Activated naive CD4-positive, alpha-beta T cell treated with Interleukin-2 at 50 U/mL for 16 hours (primary cell): ENCODE measurements around the gene CPNE6.

Source experiments
- DNase-seq: peaks from one replicate; pipeline ENCODE4 v3.0.0-alpha.2; 2020

The CPNE6 gene

DNA sequence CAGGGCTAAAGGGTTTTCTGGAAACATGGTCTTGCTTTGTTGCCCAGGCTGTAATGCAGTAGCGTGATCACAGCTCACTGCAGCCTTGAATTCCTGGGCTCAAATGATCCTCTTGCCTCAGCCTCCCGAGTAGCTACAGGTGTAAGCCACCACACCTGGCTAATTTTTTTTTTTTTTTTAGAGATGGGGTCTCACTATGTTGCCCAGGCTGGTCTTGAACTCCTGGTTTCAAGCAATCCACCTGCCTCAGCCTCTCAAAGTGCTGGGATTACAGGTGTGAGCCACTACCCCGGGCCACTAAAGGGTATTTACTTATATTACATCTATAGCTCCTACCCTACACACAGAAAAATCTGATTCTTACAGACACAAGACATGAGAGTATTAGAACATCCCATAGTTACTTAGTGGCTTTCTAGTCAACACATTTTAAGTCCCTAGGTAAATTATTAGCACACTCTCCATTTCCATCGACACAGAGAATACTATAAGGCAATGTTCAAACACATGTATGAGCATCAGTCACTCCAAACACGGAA is 37.0 kb downstream of the CPNE6 start:
- no peak for DNase-seq

DNA sequence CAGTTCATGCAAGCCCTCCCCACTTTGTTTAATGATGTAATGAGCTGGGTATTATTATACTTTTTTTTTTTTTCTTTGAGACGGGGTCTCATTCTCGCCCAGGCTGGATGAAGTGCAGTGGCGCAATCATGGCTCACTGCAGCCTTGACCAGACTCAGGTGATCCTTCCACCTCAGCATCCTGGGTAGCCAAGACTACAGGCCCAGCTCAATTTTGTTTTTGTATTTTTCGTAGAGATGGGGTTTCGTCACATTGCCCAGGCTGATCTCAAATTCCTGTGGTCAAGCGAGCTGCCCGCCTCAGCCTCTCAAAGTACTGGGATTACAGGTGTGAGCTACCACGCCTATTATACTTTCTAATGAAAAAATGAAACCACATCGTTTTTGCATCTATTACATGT is 38.7 kb downstream of the CPNE6 start:
- no peak for DNase-seq

DNA sequence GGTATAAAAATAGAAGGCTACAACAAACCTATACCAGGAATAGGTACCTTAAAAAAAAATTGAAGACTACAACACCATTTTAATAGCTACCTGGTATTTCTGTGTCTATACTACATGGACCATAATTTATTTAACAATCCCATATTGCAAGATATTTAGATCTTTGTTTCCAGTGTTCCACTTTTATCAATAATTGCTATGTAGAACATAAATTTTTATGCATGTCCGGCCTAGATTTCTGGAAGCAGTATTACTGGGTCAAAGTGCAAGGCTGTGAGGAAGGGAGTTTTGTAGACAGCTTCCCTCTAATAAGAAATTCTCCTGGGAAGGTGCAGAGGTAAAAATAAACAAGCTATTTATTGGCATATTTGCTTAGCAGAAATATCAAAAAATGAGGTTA is 39.2 kb downstream of the CPNE6 start:
- no peak for DNase-seq

DNA sequence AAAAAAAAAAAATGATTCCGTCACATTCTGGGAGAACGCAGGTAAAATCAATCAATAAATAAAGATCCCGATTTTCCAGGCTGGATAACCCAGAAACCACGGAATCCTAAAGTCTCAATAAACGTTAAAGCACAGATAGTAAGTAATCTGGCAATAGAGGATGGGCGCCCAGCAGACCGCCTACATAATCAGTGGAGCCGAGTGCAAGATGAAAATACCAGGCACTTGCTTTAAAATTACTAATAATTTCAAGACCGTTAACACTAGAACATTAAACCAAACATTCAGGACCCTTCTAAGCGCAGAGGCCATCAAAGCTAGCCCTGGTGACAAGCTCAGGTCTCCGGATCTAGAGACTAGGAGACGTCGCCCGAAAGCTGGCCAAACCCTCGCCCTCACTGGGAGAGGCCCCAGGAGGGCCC is 42.0 kb downstream of the CPNE6 start:
- no peak for DNase-seq

DNA sequence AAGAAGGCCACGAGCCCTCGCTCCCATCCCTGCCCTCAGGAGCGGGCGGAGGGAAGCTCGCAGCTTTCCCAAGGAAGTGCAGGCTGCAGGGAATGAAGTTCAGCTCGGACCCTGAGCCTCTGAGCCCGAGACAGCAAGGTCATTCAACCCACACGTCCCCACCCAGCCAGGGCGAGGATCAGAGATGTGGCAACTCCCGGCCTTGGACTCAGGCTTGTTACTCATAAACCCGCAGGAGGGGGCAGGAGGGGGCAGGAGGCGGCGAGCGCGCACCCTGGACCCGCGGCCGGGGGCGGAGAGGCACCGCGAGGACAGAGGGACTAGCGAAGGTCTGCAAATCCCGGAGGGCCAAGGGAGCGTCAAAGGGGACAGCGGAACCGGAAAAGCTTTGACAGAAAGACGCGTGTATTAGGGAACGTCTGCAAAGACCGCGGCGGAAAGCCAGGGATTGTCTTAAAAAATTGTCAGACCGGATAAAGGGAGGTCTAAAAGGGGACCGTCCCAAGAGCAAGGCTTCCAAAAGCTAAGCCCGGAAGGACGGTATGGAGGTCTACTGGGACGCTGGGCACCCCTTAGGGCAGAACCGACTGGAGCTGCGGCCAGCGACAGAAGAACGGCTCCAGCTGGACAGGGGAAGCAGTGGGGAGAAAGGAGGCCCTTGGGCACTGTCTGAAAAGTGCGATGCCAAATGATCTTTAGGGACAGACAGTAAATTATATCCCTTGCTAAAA is 42.6 kb downstream of the CPNE6 start:
- peak; percentile 80 for DNase-seq

DNA sequence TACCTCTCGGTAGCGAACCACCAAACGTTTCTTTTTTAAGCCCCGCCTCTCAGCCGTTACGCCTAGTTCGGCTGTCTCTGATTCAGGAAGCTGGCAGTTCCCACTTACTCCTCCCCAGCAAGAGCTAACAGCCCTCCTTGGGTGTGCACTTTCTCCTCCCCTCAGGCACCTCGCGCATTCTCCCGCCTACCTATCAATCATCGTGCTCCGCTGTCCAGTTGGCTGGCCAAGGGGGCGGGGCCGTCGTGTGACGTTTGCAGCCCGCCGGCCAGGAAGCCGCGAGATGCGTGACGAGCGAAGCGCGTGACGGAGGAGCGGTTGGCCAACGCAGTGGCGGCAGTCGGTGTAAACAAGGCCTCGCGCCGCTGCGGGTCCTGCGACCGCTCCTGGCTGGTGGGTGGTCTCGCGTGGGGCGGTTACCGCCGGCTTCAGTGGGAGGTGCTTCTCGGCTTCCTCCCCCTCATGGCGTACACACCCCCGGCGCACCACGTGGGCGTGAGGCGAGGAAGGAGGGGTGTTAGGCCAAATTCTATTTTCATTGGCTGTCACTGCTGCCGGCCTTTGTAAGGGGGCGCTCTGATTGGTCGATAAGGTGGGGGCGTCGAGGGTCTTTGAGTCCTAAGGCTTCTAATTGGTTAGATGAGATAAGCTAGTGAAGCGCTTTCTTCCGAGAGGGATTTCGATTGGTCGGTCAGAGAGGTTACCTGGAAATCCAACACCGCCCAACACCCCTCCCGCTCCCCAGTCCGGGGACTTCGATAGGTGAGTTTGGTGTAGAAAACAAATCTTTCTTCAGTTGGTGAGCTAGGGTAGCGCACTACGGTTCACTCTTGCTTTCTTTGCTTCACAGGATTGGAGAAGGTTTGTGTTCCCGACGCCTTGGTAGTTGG is 43.4 kb downstream of the CPNE6 start, which contains the start of the genes DCAF11 and NRL:
TSS of gene DCAF11 (plus strand) at position 246 of the 890 bp plus-strand sequence. CDS start 818 bp downstream, outside the sequence.
TSS of gene NRL (minus strand) at position 418 of the 890 bp plus-strand sequence. CDS start 32,101 bp downstream, outside the sequence.
- peak; percentile 98 for DNase-seq

DNA sequence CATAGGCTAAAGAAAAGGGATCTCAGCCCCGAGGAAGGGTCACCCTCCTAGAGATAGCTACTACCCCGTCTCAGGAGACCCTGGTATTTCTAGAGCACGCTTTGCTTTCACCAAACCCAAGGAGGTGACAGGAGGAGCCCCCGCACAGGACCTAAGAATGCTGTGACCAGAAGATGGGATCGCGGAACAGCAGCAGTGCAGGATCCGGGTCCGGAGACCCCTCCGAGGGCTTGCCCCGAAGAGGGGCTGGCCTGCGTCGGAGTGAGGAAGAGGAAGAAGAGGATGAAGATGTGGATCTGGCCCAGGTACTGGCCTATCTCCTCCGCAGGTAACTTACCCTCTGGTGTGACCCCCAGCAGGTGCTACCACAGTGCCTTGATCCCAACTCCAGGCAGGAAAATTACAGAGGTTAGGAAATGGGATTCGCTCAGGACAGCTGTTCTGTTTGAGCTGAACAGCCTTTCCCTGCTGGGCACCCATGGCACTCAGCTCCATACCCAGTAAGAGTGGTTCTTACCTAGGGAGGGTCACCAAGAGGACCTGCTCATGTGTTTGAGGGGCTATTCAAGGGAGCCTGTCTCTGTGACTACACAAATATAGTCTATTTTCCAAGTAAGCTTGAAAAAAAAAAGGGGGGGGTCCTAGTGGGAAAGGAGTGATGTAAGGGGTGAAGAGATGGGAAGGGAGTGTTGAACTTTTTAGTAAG is 44.2 kb downstream of the CPNE6 start:
- no peak for DNase-seq

DNA sequence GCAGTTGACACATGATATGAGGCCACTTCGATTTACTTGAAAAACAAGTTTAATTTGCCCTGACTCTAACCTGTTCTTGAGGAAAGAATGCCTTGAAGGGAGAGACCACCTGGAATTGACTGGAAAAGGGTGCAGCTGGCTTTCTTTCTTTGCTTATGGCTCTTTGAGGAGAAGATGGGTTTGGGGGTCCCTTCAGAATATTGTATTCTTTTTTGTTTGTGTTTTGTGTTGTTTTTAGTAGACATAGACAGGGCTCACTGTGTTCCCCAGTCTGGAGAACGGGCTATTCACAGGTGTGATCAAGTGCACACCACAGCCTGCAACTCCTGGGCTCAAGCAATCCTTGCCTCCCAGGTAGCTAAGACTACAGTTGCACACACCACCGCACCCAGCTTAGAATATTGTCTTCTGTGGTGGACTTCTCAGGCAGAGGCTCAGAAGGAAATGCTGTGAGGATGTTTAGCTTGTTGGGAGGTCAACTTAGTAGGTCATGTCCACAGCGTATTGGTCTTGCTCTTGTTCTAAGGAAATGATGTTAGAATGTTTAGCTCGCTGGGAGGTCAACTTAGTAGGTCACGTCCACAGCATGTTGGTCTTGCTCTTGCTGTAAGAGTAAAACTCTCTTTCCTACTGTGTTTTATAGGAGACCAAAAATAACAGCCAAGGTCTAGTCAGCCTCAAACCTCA is 44.9 kb downstream of the CPNE6 start:
- no peak for DNase-seq

DNA sequence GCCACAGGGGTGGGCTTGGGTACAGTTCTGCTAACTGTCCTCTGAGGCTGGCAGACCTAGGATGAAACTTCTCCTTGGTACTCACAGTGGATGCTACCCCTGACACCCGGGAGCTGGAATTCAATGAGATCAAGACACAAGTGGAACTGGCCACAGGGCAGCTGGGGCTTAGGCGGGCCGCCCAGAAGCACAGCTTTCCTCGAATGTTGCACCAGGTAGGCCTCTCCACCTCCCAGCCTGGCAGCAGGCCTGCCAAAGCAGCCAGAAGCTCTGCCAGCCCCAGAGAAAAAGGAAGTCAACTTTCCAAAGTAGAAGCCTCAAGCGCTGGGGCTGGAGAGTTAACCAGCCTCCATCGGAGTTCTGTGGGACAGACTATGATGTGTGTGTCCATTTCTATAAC is 45.8 kb downstream of the CPNE6 start:
- DNase-seq, result no peak

DNA sequence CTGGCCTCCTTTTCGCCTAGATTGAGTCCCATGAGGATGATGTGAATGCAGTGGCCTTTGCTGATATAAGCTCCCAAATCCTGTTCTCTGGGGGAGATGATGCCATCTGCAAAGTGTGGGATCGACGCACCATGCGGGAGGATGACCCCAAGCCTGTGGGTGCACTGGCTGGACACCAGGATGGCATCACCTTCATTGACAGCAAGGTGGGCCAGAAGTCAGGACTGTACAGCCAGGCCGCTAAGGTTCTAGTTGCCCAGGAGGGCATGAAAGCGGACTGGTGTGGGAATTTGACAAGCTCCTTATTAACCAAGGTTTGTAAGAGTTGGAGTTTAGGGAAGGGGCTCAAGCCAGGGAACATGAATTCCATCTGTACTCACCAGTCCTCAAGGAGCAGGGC is 48.3 kb downstream of the CPNE6 start:
- no peak for DNase-seq

DNA sequence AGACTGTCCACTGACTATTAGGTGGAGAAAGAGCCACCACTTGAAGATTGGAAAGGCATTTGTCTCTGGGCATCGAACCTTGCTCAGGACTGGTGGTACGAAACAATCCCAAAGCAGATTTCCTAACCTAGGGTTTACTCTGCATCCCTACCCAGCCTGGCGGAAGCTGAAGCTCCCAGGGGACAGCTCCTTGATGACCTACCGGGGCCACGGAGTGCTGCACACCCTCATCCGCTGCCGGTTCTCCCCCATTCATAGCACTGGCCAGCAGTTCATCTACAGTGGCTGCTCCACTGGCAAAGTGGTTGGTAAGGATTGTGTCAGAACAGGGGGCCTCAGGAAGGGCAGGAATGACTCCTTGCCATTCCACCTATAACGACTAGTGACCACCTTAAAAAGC is 49.8 kb downstream of the CPNE6 start:
- no peak for DNase-seq

DNA sequence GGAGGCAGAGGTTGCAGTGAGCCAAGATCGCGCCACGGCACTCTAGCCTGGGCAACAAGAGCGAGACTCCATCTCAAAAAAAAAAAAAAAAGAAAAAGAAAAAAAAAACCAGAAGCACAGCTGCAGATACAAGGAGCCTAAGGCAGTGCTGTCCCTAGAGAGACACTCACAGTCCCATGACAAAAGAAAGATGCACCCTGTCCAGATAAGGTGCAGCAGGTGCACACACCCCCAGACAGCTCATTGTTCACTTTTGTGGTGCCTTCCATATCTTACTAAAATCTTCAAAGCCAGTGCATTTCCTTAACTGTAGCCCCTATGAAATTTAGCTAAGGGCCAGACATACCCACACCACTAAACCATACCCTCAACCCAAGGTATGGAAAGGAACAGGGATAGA is 51.1 kb downstream of the CPNE6 start:
- DNase-seq, result no peak

DNA sequence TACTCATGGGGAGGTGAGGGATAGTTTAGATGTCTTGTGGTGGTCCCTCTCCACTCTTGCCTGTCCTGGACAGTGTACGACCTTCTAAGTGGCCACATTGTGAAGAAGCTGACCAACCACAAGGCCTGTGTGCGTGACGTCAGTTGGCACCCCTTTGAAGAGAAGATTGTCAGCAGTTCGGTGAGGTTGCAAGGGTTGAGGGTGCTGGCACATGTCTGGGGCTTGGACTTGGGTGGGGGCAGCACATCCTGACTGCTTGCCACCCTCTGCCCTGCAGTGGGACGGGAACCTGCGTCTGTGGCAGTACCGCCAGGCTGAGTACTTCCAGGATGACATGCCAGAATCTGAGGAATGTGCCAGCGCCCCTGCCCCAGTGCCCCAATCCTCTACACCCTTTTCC is 51.5 kb downstream of the CPNE6 start:
- DNase-seq, result no peak

DNA sequence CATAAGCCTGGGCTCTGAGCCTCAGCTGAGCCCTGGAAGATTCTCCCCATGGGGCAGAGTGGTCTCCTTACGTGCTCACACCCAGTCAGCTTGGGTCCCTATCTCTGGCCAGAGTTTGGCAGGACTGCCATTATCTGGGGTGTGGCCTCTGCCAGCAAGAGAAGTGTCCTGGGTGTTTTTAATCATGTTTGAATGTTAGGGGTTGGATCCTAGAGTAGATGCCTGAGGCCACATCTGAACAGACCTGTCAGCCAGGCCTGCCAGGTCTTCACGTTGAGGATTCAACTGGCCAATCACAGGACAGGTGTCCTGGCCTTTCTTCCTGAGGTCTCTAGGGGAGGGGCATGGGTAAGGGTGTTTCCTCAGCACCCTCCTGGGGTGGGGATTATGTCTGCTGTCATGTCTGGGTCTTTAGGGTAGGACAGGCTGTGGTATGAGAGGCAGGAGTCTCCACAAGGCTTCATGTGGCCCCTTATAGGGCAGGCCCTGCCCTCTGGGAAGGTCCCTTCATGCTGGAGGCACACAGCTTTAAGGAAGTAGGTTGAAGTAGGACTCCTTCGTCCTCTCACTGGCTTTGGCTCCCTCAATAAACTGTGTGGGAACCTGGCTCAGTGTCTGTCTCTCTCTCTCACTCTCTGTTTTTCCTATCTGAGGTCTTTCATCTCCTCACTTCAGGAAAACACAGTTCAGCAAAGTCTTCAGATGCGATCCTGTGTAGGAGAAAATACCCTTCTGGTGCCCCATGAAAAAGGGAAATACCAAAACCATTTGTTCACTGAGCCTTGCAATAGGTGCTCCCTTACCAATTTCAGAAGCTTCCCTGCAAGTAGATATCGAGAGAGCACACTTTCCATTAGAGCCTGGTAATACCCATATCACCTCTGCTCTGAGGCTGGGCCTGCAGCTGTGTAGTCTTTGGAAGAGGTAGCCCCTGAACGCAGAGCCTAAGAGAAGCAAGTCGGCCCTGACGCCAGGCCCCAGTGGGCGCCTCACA is 52.4 kb downstream of the CPNE6 start:
- DNase-seq, result no peak

DNA sequence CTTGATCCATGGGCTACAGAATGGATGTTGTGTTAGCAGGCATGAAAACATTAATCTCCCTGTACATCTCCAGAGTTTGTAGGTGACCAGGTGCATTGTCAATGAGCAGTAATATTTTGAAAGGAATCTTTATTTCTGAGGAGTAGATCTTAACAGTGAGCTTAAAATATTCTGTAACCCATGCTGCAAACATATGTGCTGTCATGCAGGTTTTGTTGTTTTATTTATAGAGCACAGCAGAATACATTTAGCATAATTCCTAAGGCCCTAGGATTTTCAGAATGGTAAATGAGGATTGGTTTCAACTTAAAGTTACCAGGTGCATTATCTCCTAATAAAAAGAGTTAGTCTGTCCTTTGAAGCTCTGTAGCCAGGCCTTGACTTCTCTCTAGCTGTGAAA is 55.6 kb downstream of the CPNE6 start:
- DNase-seq, result no peak

DNA sequence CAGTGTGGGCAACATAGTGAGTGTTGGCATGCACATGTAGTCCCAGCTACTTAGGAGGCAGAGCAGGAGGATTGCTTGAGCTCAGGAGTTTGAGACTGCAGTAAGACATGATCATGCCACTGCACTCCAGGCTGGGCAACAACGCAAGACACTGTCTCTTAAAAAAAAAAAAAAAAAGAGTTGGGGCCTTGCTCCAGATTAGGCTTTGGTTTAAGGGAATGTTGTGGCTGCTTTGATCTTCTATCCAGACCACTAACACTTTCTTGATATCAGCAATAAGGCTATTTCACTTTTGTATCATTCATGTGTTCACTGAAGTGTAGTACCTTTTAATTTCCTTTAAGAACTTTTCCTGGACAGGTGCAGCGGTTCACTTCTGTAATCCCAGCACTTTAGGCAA is 56.3 kb downstream of the CPNE6 start:
- no peak for DNase-seq
